BLaER1 treated with 17β-estradiol and CSF1 and Interleukin-3, amounts not matched to agents 10 nM and 100 nM (cell line): ENCODE measurements around the gene ZNF511.

ENCODE experiments used
- H3K27ac ChIP-seq, 11 experiments: shearing (Covaris generic); formaldehyde crosslinking; 2 replicates each; pipeline ENCODE4 v1.8.1; 2022
- H3K27me3 ChIP-seq, 11 experiments: shearing (Covaris generic); formaldehyde crosslinking; 2 replicates each; pipeline ENCODE4 v1.8.1; 2022
- H3K36me3 ChIP-seq, 11 experiments: shearing (Covaris generic); formaldehyde crosslinking; 2 replicates each; pipeline ENCODE4 v1.8.1; 2022
- H3K4me1 ChIP-seq, 10 experiments: shearing (Covaris generic); formaldehyde crosslinking; 2 replicates each; pipeline ENCODE4 v1.8.1; 2022
- H3K4me2 ChIP-seq, 11 experiments: shearing (Covaris generic); formaldehyde crosslinking; 2 replicates each; pipeline ENCODE4 v1.8.1; 2022
- H3K4me3 ChIP-seq, 10 experiments: shearing (Covaris generic); formaldehyde crosslinking; 2 replicates each; pipeline ENCODE4 v1.8.1; 2022
- H3K9ac ChIP-seq, 11 experiments: shearing (Covaris generic); formaldehyde crosslinking; 2 replicates each; pipeline ENCODE4 v1.8.1; 2022
- H3K9me3 ChIP-seq, 11 experiments: shearing (Covaris generic); formaldehyde crosslinking; replicated peaks in 1 of 11; 2 replicates each; pipeline ENCODE4 v1.8.1; 2022
- H4K20me1 ChIP-seq, 11 experiments: shearing (Covaris generic); formaldehyde crosslinking; 2 replicates each; pipeline ENCODE4 v1.8.1; 2022
- Cebpa-rat ChIP-seq, 11 experiments: shearing (Covaris generic); IDR thresholded peaks; 2 replicates each; pipeline ENCODE4 v1.8.1; 2022

The ZNF511 gene

GRCh38 chr10:133353988-133354605 is 45.4 kb downstream of the ZNF511 start:
- no peaks in the 10 kb centered on the region for H3K9me3 ChIP-seq
- H3K9ac ChIP-seq: peak overlapping the region in 2 of 11 experiments; percentile 1 to 94; a peak in 1 of 22 replicates
- peaks cover 25 to 41% (median 36%) of the 10 kb centered on the region in 10 experiments for H3K4me1 ChIP-seq
- peak overlapping the region in 2 of 11 experiments; percentile 94; a peak in 1 of 22 replicates for H3K27ac ChIP-seq
- peaks cover 10 to 73% (median 32%) of the 10 kb centered on the region in 11 experiments; a peak in 16 of 22 replicates for H4K20me1 ChIP-seq
- TF ChIP-seq Cebpa-rat (IDR thresholded peaks at IDR 0.05): no peak
- peak overlapping the region in 6 of 11 experiments; percentile 99 to 100 (median 100); a peak in 7 of 22 replicates for H3K4me2 ChIP-seq
- no peak overlapping the region for H3K4me3 ChIP-seq
- H3K36me3 ChIP-seq: peaks cover 0 to 26% (median 15%) of the 10 kb centered on the region in 11 experiments; a peak in 13 of 22 replicates
- H3K27me3 ChIP-seq: no peaks in the 10 kb centered on the region

GRCh38 chr10:133354672-133355240 is 46.0 kb downstream of the ZNF511 start:
- Histone ChIP-seq H3K27ac (peak overlapping the region in 7 of 11 experiments; percentile 6 to 94 (median 89); a peak in 11 of 22 replicates), H3K27me3 (no peaks in the 10 kb centered on the region), H3K9me3 (no peaks in the 10 kb centered on the region)

GRCh38 chr10:133355266-133355665 is 46.6 kb downstream of the ZNF511 start:
- H3K9me3 ChIP-seq: no peaks in the 10 kb centered on the region
- peak overlapping the region; percentile 16 to 94 (median 88); a peak in 15 of 22 replicates for H3K9ac ChIP-seq
- peak overlapping the region; percentile 99 to 100 (median 100) for H3K4me2 ChIP-seq
- TF ChIP-seq Cebpa-rat (IDR thresholded peaks at IDR 0.05): no peak
- peaks cover 0 to 26% (median 15%) of the 10 kb centered on the region in 11 experiments; a peak in 13 of 22 replicates for H3K36me3 ChIP-seq
- peaks cover 10 to 64% (median 32%) of the 10 kb centered on the region in 11 experiments; a peak in 16 of 22 replicates for H4K20me1 ChIP-seq
- peak overlapping the region in 8 of 11 experiments; percentile 6 to 94 (median 91); a peak in 12 of 22 replicates for H3K27ac ChIP-seq
- H3K4me1 ChIP-seq: peaks cover 25 to 41% (median 36%) of the 10 kb centered on the region in 10 experiments
- no peaks in the 10 kb centered on the region for H3K27me3 ChIP-seq
- H3K4me3 ChIP-seq: peak overlapping the region in 8 of 10 experiments; percentile 73 to 85 (median 79); a peak in 10 of 20 replicates

More at GRCh38 chr10:133354672-133355240, 46.0 kb downstream of the ZNF511 start:
- Histone ChIP-seq H3K9ac (peak overlapping the region in 9 of 11 experiments; percentile 1 to 94 (median 88); a peak in 13 of 22 replicates), H3K4me2 (peak overlapping the region; percentile 99 to 100 (median 100)), H3K4me3 (peak overlapping the region in 4 of 10 experiments; percentile 78 to 85 (median 81); a peak in 3 of 20 replicates), H3K4me1 (peaks cover 25 to 41% (median 36%) of the 10 kb centered on the region in 10 experiments), H3K36me3 (peaks cover 0 to 26% (median 15%) of the 10 kb centered on the region in 11 experiments; a peak in 13 of 22 replicates), H4K20me1 (peaks cover 10 to 69% (median 32%) of the 10 kb centered on the region in 11 experiments; a peak in 16 of 22 replicates)
- TF ChIP-seq Cebpa-rat (IDR thresholded peaks at IDR 0.05): no peak

- H3K4me1 ChIP-seq: peaks cover 28 to 43% (median 36%) of the 10 kb centered on the region in 10 experiments
- TF ChIP-seq Cebpa-rat (IDR thresholded peaks at IDR 0.05): no peak
Observed at GRCh38 chr10:133355991-133356390, 47.3 kb downstream of the ZNF511 start.

GRCh38 chr10:133356549-133357284 is 48.0 kb downstream of the ZNF511 start:
- Histone ChIP-seq H3K27me3 (no peaks in the 10 kb centered on the region), H3K4me1 (peaks cover 35 to 43% (median 40%) of the 10 kb centered on the region in 10 experiments), H3K36me3 (peaks cover 0 to 26% (median 15%) of the 10 kb centered on the region in 11 experiments; a peak in 13 of 22 replicates), H3K4me2 (peak overlapping the region; percentile 99 to 100 (median 100)), H3K9ac (peak overlapping the region; percentile 84 to 94 (median 92)), H3K9me3 (no peaks in the 10 kb centered on the region), H3K4me3 (peak overlapping the region; percentile 64 to 85 (median 76)), H4K20me1 (peaks cover 10 to 50% (median 32%) of the 10 kb centered on the region in 11 experiments; a peak in 16 of 22 replicates), H3K27ac (peak overlapping the region; percentile 81 to 94 (median 91))
- no peak for TF ChIP-seq Cebpa-rat (IDR thresholded peaks at IDR 0.05)

More at GRCh38 chr10:133355991-133356390, 47.3 kb downstream of the ZNF511 start:
- H3K36me3 ChIP-seq: peaks cover 0 to 26% (median 15%) of the 10 kb centered on the region in 11 experiments; a peak in 13 of 22 replicates
- H3K4me2 ChIP-seq: peak overlapping the region; percentile 99 to 100 (median 100)
- no peaks in the 10 kb centered on the region for H3K27me3 ChIP-seq
- no peaks in the 10 kb centered on the region for H3K9me3 ChIP-seq
- peak overlapping the region; percentile 84 to 94 (median 92); a peak in 21 of 22 replicates for H3K9ac ChIP-seq
- peak overlapping the region; percentile 64 to 85 (median 76); a peak in 19 of 20 replicates for H3K4me3 ChIP-seq
- peaks cover 10 to 57% (median 32%) of the 10 kb centered on the region in 11 experiments; a peak in 16 of 22 replicates for H4K20me1 ChIP-seq
- peak overlapping the region in 10 of 11 experiments; percentile 8 to 94 (median 92); a peak in 13 of 22 replicates for H3K27ac ChIP-seq

GRCh38 chr10:133357285-133358161 is 48.8 kb downstream of the ZNF511 start, which contains the start of gene FUOM:
Gene FUOM (minus strand): TSS chr10:133358019. CDS start chr10:133358007, 12 bp downstream.
- H3K27me3 ChIP-seq: no peaks in the 10 kb centered on the region
- no peaks in the 10 kb centered on the region for H3K9me3 ChIP-seq
- TF ChIP-seq Cebpa-rat (IDR thresholded peaks at IDR 0.05): no peak
- H3K4me1 ChIP-seq: peaks cover 43 to 49% (median 47%) of the 10 kb centered on the region in 10 experiments
- H3K4me3 ChIP-seq: peak within 1 kb of the TSS; percentile 64 to 85 (median 76)
- H3K9ac ChIP-seq: peak within 1 kb of the TSS; percentile 84 to 94 (median 92)
- peaks cover 3 to 32% (median 21%) of the 10 kb centered on the region in 11 experiments; a peak in 21 of 22 replicates for H3K36me3 ChIP-seq
- H3K27ac ChIP-seq: peak within 1 kb of the TSS; percentile 81 to 94 (median 91)
- peaks cover 10 to 44% (median 32%) of the 10 kb centered on the region in 11 experiments; a peak in 16 of 22 replicates for H4K20me1 ChIP-seq
- peak within 1 kb of the TSS; percentile 99 to 100 (median 100) for H3K4me2 ChIP-seq

GRCh38 chr10:133358162-133358924 is 49.6 kb downstream of the ZNF511 start:
- Histone ChIP-seq H3K4me1 (peaks cover 49 to 54% (median 52%) of the 10 kb centered on the region in 10 experiments), H4K20me1 (peaks cover 6 to 36% (median 32%) of the 10 kb centered on the region in 11 experiments; a peak in 16 of 22 replicates), H3K36me3 (peaks cover 10 to 41% (median 29%) of the 10 kb centered on the region in 11 experiments; a peak in 21 of 22 replicates), H3K9ac (no peak overlapping the region; a peak in 1 of 22 replicates), H3K4me3 (no peak overlapping the region), H3K9me3 (no peaks in the 10 kb centered on the region), H3K4me2 (no peak overlapping the region), H3K27me3 (no peaks in the 10 kb centered on the region), H3K27ac (no peak overlapping the region)
- TF ChIP-seq Cebpa-rat (IDR thresholded peaks at IDR 0.05): no peak
